HAP-1 (cell line): Measurements from ENCODE around the gene NDUFB10.

Experiments used
- DNase-seq, 2 experiments: peaks; one replicate each; pipeline ENCODE4 v3.0.0-alpha.2; 2016 to 2020; ENCODE audit warnings: low spot score in 2 of 2
- H3K27me3 ChIP-seq: fragments of 250-450 bp; sonication (Bioruptor Pico); 2 replicates; pipeline ENCODE4 v1.5.1; 2020; ENCODE audit warnings: low read depth, mild to moderate bottlenecking, moderate library complexity
- H3K36me3 ChIP-seq: fragments of 250-450 bp; sonication (Bioruptor Pico); replicated peaks from 2 replicates; pipeline ENCODE4 v1.5.1; 2020; ENCODE audit warnings: mild to moderate bottlenecking
- H3K4me1 ChIP-seq: fragments of 250-450 bp; sonication (Bioruptor Pico); 2 replicates; pipeline ENCODE4 v1.5.1; 2020; ENCODE audit warnings: mild to moderate bottlenecking
- H3K4me3 ChIP-seq: fragments of 250-450 bp; sonication (Bioruptor Pico); 2 replicates; pipeline ENCODE4 v1.5.1; 2020; ENCODE audit warnings: mild to moderate bottlenecking, moderate library complexity
- H3K9me3 ChIP-seq: fragments of 250-450 bp; sonication (Bioruptor Pico); 2 replicates; pipeline ENCODE4 v1.5.1; 2020; ENCODE audit warnings: mild to moderate bottlenecking, moderate library complexity
- in situ Hi-C: fragments of 300-500 bp; cut with MboI; formaldehyde crosslinking; loops from 3 replicates; pipeline ENCODE4 v1.14.3; 2020; ENCODE audit warnings: low sequenced_read_pairs, inconsistent platforms, mixed read lengths

NDUFB10 gene

GRCh38 chr16:1959269-1960039, at the start of gene NDUFB10:
NDUFB10 (plus strand) TSS chr16:1959538; CDS start chr16:1959625, 87 bp downstream.
- H3K4me3 ChIP-seq: peak within 1 kb of the TSS; percentile 89
- no peaks in the 10 kb centered on the region for H3K27me3 ChIP-seq
- peak; percentile 81 to 95 for DNase-seq
- in situ Hi-C loops: no loop called here
- H3K9me3 ChIP-seq: no peaks in the 10 kb centered on the region
- H3K36me3 ChIP-seq: peaks cover 38% of the 10 kb centered on the region
- peaks cover 29% of the 10 kb centered on the region for H3K4me1 ChIP-seq

DNA sequence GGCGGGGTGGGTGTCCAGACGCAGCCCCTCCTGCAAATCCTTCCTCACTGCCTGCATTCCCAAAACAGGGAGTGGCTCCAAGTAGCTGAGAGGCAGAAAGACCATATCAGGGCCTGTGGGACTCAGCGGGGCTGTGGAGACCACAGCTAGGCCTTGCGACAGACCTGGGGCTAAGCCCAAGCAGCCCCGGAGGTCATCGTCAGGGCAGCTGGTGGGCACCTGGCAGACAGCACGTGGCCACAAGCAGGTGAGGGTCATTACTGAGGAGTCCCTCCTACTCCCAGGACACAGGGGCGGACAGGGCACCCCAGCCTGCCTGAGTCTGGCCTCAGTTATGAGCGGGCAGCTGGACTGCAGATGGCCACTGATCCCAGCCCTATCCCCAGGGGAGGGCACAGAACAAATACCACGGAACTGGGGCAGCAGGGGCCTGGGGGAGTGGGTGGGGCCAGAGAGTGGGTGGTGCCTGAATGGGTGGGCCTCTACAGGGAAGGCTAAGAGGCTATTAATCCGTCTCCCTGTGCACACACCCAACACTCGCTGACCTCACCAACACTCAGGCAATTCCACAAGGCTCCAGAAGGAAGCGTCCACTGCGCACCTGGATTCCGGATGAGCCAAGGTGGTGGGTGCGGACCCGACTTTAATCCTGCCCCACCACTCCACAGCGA, 49.6 kb upstream of the NDUFB10 start:
- H3K9me3 ChIP-seq: no peaks in the 10 kb centered on the region
- no peaks in the 10 kb centered on the region for H3K36me3 ChIP-seq
- in situ Hi-C loops: no loop called here
- DNase-seq: peak in 1 of 2 experiments; percentile 73
- no peaks in the 10 kb centered on the region for H3K27me3 ChIP-seq
- H3K4me1 ChIP-seq: no peaks in the 10 kb centered on the region
- no peak overlapping the region for H3K4me3 ChIP-seq

- no peak for DNase-seq
- H3K4me1 ChIP-seq: no peaks in the 10 kb centered on the region
- 0 out of 2 replicates have a peak, but pooled peaks cover 4% of the 10 kb centered on the region for H3K27me3 ChIP-seq
- in situ Hi-C loops: no loop called here
- H3K9me3 ChIP-seq: no peaks in the 10 kb centered on the region
- H3K36me3 ChIP-seq: no peaks in the 10 kb centered on the region
- no peak overlapping the region for H3K4me3 ChIP-seq
Measured at GRCh38 chr16:1911467-1912214, 47.7 kb upstream of the NDUFB10 start.

DNA sequence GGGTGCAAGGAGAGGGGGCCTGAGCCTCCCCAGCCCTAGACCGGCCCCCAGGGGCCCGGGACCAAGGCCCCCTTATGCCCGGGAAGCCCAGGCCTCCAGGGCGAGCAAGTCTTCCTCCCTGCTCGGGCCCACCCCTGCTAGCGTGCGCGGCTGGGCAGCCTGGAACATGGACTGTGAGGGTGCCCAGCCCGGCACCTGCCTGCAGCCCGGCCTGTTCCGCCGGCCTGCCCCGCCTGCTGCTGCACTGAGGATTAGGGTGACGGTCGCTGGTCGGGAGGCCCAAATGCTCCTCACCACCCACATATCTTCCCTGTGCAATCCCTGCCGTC, 47.2 kb upstream of the NDUFB10 start:
- no peaks in the 10 kb centered on the region for H3K9me3 ChIP-seq
- in situ Hi-C loops: no loop called here
- no peaks in the 10 kb centered on the region for H3K36me3 ChIP-seq
- no peak for DNase-seq
- H3K4me3 ChIP-seq: no peak overlapping the region
- H3K27me3 ChIP-seq: peaks cover 9% of the 10 kb centered on the region
- H3K4me1 ChIP-seq: no peaks in the 10 kb centered on the region

DNA sequence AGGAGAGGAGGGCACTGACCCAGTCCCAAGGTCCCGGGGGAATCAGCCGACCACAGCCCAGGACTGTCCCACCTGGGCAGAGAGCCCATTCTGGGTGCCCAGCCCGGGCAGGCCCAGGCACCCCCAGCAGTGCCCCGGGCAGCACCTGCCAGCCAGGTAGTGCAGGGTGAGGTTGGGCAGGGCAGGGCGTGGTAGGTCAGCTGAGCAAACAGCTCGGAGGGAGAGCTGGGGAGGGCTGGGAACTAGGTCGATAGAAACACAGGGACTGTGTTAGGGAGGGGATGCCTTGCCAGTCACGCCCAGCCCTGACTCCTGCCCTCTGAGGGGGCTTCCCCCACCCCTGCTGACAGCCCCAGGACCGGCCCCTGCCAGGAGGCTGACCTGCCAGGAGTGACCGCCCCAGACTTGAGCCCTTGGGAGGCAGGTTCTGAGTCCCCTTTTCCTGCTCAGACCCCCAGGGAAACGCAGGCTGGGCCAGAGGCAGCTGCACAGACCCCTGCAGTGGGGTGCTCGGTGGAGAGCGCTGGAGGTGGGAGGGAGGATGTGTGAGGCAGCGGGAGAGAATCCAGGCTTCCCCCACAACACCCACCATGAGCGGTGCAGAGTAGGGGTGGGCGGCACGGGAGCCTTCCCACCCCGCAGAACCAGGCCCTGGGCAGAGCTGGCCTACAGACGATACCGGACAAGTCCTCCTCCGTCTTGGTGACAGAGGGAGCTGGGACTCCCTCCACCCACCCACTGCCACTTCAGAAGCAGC, 45.8 kb upstream of the NDUFB10 start:
- H3K9me3 ChIP-seq: no peaks in the 10 kb centered on the region
- in situ Hi-C loops: no loop called here
- DNase-seq: no peak
- H3K4me3 ChIP-seq: no peak overlapping the region
- H3K27me3 ChIP-seq: peaks cover 16% of the 10 kb centered on the region
- H3K4me1 ChIP-seq: no peaks in the 10 kb centered on the region
- H3K36me3 ChIP-seq: no peaks in the 10 kb centered on the region

DNA sequence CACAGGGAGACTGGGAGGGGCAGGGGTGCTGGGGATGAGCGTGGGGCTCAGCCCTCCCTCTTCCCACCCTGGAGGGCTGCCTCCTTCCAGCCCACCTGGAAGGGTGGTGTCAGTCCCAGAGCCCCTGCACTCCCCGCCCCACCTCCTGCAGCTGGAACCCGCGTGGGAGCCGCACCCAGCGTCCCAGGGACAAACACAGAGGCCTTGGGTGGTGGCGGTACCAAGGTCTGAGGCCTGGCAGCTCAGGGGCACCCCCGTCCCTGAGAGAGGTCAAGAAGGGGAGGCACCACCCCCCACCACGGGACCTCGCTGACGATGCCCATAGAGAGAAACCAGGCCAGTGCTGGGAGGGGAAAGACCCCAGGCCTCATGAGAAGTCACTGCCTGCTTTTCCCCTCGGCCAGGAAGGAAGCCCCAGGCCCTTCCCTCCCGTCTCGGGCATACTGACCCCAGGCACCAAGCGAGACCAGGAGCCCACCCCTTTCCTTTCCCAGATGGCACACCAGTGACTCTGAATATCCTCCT, 45.2 kb upstream of the NDUFB10 start:
- in situ Hi-C loops: no loop called here
- no peaks in the 10 kb centered on the region for H3K36me3 ChIP-seq
- H3K27me3 ChIP-seq: peaks cover 22% of the 10 kb centered on the region
- H3K9me3 ChIP-seq: no peaks in the 10 kb centered on the region
- H3K4me1 ChIP-seq: no peaks in the 10 kb centered on the region
- no peak overlapping the region for H3K4me3 ChIP-seq
- no peak for DNase-seq

DNA sequence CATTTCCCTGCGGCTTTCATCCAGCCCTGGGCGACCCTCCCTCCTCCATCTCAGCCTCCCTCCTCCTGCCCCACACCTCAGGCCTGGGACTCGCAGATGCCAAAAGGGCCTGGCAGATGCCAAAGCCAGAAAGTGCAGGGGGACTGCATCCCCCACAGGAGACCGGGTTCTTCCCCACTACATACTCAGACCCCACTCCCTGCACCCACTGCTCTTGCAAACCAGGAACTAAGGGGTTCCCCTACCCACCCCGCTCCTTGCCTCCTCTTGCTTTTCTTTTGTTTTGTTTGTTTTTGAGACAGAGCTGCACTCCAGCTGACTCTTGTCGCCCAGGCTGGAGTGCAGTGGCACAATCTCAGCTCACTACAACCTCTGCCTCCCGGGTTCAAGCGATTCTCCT, 44.4 kb upstream of the NDUFB10 start:
- Histone ChIP-seq H3K9me3 (no peaks in the 10 kb centered on the region), H3K4me3 (no peak overlapping the region), H3K4me1 (no peaks in the 10 kb centered on the region), H3K36me3 (no peaks in the 10 kb centered on the region), H3K27me3 (peaks cover 29% of the 10 kb centered on the region)
- in situ Hi-C loops: no loop called here
- DNase-seq: no peak

DNA sequence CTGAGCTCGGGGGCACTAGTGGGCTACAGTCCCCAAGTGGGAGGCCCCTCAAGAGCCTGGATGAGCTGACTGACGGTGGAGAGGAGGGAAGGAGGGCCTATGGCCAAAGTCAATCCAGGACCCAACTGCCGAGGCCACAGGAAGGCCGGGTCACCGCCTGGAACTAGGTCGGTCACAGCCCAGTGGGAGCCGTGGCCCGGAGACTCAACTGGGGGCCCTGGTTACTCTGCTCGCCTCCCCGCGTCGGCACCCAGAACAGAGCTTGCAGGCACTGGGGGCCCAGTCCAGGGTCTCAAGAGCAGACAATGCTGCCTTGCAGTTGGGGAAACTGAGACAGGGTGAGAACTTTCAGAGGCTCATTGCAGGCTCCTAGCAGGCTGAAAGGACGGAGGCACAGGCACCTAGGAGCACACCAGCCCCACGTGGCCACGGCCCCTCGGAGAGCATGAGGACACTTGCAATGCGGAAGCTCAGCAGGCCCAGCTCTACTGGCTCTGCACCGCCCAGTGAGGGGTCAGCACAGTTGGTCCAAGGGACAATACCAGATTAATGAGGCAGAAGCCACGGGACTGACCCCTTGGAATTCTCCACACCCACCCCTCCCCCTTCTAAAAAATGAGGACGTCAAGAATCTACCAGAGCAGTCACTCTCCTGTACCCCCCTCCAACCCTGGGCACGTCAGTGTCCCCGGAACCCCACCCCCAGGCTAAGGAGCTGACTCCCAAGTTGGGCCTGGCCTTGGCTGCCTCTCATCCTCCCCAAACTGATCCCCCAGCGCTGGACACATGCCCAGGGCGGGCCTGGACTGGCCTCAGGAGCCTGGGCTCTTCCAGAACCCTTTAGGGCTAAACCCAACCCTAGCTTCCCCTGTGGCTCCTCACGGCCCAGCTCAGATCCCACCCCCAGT, 43.4 kb upstream of the NDUFB10 start:
- Histone ChIP-seq H3K27me3 (peaks cover 35% of the 10 kb centered on the region), H3K36me3 (no peaks in the 10 kb centered on the region), H3K4me1 (peaks cover 4% of the 10 kb centered on the region; the same call in 1 of the 2 replicates), H3K4me3 (no peak overlapping the region), H3K9me3 (no peaks in the 10 kb centered on the region)
- in situ Hi-C loops: no loop called here
- DNase-seq: no peak

- H3K4me3 ChIP-seq: no peak overlapping the region
- no peaks in the 10 kb centered on the region for H3K9me3 ChIP-seq
- DNase-seq: no peak
- peaks cover 39% of the 10 kb centered on the region for H3K27me3 ChIP-seq
- peaks cover 7% of the 10 kb centered on the region for H3K4me1 ChIP-seq
- in situ Hi-C loops: no loop called here
- H3K36me3 ChIP-seq: no peaks in the 10 kb centered on the region
Measured at GRCh38 chr16:1916640-1916990, 42.7 kb upstream of the NDUFB10 start.

DNA sequence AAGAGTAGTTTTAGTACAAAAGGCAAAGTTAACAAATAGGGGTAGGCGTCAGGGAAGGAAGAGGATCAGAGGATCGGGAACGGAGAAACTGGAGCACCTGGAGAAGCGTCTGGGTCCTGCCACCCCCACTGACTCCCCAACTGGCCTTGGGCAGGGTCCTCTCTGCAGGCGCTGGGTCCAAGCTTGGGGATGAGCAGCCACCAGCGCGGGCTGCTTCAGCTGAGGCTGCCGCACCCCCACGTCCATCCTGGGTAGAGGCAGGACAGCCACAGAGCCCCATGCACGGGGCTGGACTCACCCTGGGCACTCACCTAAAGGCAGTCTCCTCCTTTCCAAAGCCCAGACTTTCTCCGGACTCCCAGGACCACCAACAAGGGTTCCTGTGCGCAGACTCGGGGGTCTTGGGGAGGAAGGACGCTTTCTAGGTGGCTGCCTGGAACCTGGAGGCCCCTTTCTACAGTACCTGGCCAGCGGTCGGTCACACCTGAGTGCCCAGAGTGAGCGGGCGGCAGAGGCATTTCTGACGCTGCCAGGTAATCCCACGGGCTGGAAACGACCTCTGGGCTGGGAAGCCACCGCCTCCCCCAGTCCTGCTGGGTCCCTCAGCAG, 42.2 kb upstream of the NDUFB10 start:
- Histone ChIP-seq H3K9me3 (no peaks in the 10 kb centered on the region), H3K4me3 (no peak overlapping the region), H3K27me3 (peaks cover 39% of the 10 kb centered on the region), H3K36me3 (no peaks in the 10 kb centered on the region), H3K4me1 (peaks cover 7% of the 10 kb centered on the region)
- in situ Hi-C loops: no loop called here
- no peak for DNase-seq

DNA sequence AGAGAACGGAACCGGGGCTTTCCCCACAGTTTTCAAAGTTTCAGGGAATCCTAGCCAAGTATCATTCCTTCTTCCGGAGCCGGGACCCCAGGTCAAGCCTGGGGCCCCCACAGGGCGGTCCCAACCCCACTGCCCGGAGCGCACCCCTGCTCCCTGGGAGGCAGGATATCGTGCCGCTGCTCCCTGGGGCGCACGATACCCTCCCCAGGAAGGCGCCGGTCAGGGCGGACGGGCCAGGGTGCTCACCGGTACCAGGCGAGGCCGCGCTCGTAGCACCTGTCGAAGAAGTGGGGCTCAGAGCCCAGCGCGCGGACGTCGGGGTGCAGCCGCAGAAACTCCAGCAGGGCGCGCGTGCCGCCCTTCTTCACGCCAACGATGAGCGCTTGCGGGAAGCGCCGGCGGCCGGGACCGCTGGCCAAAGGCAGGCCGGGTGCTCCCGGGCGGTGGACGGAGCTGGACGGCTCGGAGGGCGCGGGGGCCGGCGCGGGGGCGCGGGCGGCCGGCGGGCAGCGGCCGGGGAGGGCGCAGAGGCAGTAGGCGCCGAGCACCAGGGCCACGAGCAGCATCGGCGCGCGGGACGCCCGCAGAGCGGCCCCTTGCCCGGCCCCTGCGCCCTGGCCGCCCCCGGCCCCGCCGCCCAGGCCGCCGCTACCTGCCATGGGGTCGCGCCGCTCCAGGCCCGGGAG, 41.5 kb upstream of the NDUFB10 start:
- DNase-seq: no peak
- Histone ChIP-seq H3K27me3 (peaks cover 39% of the 10 kb centered on the region), H3K36me3 (no peaks in the 10 kb centered on the region), H3K4me1 (peaks cover 7% of the 10 kb centered on the region), H3K9me3 (no peaks in the 10 kb centered on the region; the same call in 1 of the 2 replicates), H3K4me3 (no peak overlapping the region)
- in situ Hi-C loops: no loop called here
